GM21367 (cell line): ENCODE data around the gene GRK4.
"Not testable (repeated sequence)": the region's sequence is repeated elsewhere in the genome, so short reads cannot be mapped to it uniquely, and the experiment has no call there.

ENCODE experiments used
- ATAC-seq: cut with Tn5 transposase; IDR thresholded peaks from one replicate; pipeline ENCODE4 v1.9.1; 2021; ENCODE audit not compliant: unreplicated experiment

The GRK4 gene

GRCh38 chr4:3037957-3038461, 74.6 kb downstream of the GRK4 start:
- ATAC-seq, result no peak

DNA sequence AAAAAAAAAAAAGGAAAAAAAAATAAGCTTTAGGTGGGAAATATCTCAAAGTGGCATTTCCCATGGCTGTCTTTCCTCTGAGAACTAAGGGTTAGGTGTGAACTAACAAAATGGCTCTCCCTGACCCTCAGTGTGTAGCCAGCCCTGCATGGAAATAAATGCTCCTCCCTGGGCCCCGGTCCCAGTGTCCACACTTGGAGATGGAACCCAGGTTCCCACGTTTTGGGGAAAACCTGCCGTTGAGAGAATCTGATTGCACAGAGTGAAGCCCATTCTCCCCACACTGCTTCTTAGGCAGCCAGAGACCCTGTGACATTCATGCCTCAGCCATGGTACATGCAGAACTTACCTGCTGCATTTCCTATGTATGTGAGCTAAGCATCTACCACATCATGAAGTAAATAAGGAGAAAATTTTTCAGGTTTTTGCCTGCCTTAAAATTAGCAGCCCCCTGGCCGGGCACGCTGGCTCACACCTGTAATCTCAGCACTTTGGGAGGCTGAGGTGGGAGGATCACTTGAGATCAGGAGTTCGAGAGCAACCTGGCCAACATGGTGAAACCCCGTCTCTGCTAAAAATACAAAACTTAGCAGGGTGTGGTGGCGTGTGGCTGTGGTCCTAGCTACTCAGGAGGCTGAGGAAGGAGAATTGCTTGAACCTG, 76.5 kb downstream of the GRK4 start:
- no peak for ATAC-seq

DNA sequence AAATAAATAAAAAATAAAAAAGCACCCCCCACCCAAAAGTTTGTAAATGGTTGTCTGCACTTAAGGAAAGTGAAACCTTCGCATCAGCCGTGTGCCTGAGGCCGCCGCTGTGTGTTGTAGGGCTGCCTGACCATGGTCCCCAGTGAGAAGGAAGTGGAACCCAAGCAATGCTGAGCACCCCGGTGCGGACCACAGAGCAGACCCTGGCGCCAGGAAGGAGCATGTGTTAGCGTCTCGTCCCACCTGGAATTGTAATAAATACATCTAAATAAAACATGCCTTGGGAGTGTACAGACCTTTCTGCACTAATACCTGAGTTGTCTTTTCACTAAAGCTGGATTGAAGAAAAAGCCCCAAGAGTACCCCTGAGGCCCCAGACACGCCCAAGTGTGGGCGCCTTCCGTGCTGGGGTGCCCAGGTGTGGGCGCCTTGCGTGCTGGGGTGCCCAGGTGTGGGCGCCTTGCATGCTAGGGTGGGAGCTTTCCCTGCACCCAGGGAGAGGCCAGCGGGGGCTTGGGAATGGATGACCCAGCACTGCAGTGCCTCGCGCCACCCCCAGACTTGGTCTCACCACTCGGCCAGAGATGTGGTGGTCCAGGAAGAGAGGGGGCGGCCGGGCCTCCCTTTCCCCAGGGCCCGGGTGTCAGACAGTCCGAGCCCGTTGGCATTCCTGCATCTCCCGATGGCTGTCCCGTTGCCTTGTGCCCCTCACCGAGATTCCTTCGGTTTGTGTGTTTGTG, 77.3 kb downstream of the GRK4 start:
- no peak for ATAC-seq

DNA sequence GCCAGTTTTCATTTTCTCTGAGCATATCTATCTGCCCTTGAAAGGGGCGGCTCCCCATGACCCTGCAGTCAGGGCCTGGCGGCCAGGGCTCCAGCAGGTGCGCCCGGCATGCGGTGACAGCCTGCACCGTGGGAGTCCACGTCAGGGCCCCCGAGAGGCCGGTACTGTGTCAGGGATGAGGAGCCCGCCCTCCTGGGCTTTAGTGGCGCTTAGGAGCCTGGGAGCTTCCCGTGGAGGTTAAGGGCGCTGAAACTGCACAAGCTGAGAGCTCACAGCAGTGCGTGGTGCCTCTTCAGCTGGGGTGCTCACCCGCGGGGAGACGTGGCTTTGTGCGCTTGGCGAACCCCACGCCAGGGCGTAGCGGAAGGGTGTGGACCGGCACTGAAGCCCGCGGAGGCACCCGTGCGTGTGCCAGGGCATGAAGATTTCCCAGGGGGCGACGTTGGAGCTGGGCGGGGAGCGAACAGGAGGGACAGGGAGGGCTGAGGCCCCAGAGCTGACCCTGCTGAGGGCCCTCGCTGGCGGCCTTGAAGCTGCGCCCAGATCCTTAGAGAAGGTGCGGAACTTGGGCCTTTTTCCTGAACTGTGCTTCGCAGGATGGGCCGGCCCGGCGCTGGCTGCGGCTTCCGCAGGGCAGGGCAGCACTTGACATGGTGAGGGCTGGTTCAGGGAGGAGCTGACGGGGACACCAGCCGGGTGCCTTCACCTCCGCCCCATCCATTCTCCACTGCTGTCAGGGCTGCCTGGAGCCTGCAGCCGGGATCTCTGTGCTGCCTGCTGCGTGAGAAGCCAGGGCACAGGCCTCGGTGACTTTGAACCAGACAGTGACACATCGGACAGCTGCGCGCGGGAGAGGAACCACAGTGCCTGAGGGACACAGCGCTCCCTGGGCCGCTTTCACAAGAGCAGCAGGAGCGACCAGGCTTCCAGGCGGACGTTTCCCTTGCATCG, 78.1 kb downstream of the GRK4 start:
- ATAC-seq, result no peak

DNA sequence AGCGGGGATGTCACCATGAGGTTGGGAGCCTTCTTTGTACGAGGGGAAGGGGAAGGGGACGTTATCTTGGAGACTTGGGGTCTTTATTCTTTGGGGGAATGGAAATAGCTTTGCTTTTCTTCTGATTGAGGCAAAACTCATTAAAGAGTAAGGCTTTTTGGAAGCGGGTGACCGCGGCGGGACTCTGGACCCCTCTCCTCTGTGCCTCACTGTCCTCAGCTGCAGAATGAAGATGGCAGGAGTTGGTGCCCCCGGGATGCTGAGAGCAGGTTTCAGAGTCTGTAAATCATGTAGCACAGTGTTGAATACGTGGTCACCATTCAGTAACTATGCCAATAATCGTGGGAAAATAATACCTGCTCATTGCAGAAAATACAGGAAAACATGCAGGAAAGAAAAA, 78.9 kb downstream of the GRK4 start:
- ATAC-seq, result no peak

GRCh38 chr4:3043282-3044020, 80.1 kb downstream of the GRK4 start:
- no peak for ATAC-seq

DNA sequence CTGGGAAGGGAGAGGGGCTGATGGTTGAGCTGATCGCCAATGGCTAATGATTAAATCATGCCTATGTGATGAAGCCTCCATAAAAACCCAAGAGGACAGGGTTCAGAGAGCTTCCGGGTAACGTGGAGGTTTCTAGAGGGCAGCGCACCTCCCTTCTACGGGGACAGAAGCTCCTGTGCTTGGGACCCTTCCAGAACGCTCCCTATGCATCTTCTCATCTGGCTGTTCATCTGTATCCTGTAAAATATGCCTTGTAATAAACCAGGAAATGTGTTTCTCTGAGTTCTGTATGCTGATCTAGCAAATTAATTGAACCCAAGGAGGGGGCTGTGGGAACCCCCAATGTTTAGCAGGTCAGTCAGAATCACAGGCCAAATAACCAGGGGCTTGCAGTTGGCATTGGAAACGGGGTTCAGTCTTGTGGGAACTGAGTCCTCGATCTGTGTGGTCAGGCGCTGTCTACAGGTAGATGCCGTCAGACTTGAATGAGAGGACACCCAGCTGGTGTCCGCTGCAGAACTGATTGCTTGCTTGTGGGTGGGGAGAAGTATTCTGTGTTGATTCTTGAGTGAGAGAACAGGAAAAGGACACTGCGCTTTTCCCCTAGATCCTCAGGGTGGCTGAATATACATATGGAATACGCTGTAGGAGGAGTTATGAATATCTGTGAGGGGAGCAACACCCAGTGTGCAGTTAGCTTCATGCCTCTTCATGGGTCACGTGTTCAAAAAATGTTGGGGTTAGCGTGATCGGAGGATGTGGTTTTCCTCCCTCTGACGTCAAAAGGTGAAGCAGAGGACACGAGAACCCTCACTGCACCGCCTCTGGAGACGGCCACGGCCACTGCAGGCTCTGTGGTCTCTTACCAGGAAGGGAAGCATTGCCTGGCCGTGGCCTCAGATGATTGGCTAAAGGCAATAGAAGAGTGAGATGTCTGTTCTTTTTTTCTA, 81.8 kb downstream of the GRK4 start:
- no peak for ATAC-seq

DNA sequence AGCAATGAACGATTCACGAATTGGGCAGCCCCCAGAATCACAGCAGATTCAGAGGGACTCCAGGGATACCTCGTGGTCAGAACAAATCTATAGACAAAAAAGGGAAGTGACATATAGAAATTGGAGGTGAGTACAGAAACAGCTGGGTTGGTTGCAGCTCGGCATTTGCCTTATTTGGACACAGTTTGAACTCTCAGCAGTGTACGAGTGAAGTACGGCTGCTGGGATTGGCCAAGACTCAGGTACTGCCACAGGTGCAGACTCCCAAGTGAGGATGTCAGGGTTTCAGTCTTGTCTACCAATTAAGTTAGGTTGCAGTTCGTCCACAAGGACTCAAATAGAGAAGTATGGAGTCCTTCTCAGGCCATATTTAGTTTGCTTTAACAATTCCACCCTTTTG, 82.8 kb downstream of the GRK4 start:
- ATAC-seq, result no peak

DNA sequence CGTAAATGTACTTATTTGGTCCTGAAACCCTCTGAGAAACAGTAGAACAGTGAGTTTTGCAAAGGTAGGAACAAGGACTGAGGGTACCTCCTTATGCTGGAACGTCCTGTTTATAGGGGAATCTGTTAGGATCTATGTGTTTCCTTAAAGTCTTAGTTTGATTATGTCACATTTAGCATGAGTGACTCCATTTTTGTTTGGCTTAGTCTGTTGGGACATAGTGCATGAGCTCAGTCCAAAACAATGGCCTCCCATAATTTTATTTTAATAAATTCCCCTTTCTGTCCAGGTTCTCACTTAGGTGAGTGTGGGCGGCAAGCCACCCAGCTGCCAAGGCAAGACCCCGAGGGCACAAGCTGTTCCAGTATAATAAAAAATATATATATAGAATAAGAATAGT, 83.3 kb downstream of the GRK4 start:
- no peak for ATAC-seq

DNA sequence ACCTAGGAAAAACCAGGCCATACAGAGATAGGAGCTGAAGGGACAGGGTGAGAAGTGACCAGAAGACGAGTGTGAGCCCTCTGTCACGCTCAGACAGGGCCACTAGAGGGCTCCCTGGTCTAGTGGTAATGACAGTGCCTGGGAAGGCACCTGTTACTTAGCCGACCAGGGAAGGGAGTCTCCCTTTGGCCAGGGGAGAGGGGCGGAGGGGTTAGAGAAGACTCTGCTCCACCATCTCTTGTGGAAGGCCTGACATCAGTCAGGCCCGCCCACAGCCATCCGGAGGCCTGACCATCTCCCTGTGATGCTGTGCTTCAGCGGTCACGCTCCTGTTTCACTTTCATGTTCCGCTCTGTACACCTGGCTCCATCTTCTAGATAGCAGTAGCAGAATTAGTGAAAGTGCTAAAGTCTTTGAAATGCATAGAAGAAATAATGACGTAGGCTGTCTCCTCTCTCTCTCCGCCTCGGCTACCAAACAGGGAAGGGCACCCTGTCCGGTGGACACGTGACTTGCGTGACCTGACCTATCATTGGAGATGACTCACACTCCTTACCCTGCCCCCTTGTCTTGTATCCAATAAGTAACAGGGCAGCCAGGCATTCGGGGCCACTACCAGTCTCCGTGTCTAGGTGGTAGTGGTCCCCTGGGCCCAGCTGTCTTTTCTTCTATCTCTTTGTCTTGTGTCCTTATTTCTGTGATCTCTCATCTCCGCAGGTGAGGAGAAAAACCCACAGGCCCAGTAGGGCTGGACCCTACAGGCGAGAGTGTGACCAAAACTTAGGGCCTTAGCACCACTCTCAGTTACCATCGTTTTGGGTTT, 84.3 kb downstream of the GRK4 start:
- ATAC-seq, result peak; percentile 78

DNA sequence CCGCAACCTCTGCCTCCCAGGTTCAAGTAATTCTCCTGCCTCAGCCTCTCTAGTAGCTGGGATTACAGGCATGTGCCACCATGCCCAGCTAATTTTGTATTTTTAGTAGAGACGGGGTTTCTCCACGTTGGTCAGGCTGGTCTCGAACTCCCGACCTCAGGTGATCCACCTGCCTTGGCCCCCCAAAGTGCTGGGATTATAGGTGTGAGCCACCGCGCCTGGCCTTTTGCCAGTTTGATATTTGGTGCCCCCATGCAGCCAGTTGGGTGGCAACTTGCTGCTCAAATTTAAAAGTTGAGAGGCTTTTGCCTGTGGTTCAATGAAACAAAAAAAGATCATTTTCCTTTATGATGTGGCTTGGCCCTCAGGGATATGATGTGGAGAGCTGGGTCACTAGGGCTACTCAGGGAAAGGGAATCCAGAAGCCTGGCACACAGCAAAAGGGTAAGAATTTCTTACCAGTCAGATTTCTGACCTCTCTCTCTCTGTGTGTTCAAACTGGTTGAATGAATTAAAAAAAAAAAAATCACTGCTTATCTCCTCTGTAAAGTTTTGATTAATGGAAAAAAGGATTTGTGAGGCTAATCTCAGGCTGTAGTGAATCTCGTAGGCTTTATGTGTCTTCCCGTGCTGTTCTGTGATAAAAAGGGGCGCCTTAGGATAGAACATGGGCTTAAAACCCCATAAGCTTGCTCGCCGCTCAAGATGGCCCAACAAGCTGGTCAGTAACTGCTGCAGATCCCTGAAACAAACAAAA, 87.9 kb downstream of the GRK4 start:
- not testable (repeated sequence) for ATAC-seq

DNA sequence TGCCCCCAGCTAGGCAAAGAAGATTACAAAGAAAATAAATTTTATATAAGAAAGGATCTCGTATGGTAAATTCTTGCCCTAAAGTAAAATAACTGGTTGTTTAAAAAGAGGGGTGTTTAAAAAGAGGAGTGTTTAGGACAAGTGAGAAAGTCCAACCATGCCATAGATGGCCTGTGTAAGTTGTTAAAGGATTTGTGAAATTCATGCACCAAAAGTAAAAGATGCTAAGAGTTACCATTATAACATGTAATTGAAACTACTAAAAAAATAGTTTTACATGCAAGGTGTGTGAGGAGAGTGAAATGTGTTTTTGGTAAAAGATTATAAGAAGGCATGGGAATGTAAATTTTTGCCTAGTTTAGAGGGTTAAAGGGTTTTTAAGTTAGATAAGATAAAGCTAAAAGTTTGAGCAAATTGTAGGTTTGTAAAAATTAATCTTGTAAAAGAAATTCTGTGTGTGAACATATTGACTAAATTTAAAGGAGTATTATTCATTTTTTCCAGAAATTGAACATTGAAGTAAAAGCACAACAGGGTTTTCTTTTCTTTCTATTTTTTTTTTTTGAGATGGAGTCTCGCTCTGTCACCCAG, 90.9 kb downstream of the GRK4 start:
- no peak for ATAC-seq

DNA sequence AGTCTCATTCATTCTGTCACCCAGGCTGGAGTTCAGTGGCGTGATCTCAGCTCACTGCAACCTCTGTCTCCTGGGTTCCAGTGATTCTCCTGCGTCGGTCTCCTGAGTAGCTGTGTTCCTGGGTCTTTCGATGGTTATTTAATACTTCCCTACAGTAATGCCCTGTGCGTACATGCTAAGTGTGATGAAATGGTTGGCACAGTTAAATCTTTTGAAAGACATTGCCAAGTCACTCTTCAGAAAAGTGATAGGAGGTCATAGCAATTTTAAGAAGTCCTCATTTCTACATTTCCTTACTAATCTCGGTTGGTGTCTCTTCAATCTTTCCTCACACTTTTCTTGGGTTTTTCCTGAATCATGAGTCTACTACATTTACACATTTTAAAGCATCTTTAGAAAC, 96.6 kb downstream of the GRK4 start:
- ATAC-seq, result no peak

GRCh38 chr4:3060946-3061345, 97.6 kb downstream of the GRK4 start:
- ATAC-seq, result no peak

DNA sequence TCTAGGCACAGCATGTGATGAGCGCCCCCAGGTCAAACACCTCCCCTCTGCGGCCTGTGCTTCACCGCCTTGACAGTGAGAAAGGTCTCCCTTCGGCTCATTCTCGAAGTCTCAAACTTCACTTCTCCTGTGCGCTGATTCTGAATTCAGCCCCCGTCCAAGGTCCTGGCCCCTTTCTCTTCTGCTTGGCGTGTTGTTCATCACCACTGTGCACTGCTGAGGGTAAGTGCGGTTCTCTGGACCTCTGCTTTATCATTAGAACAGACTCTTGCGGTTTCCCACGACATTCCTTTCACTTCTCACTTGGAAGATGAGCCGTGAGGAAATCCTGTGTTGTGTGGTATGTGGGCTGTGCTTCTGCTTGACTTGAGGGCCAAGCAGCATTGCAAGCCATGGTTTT, 99.1 kb downstream of the GRK4 start:
- no peak for ATAC-seq

GRCh38 chr4:3065551-3065950, 102.2 kb downstream of the GRK4 start:
- ATAC-seq, result no peak

DNA sequence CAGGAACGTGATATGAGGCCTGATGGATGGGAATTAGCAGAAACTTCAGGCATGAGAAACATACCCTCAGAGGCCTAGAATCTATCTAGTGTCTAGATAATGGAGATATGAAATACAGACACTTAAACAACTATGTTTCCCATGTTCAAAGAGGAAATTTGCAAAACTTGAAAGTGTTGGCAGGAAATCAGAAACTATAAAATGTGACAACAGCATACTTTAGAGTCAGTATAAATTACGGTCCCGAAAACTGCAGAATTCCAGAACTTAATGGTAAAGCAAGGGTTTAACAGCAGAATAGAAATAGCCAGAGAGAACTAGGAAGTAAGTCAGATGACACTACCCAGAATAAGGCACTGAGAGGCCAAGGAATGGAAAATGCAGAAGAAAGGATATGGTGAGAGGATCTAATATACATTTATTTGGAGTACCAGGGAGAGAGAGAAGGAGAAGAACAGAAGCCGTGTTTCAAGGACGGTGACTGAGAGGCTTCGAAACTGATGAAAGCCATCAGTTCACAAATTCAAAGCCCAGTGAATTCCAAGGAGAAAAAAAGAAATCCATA, 103.5 kb downstream of the GRK4 start:
- ATAC-seq, result no peak
